SK-N-SH (cell line): ENCODE data around the gene SEC61B. TPM values are rescaled to one million over a fixed set of nuclear protein-coding genes. Genes with fewer than 3 reads are reported as not detected.

ENCODE experiments used
- CTCF ChIA-PET: fragments of 300-600, 350-600 bp; formaldehyde crosslinking; extraction: SDS; loops from one replicate; lab custom pipeline; 2021; lab: Yijun Ruan, JAX
- POLR2A ChIA-PET: fragments of 350-600 bp; sonication (Branson Sonifier 250); formaldehyde crosslinking; extraction: SDS; loops from one replicate; lab custom pipeline; 2020; ENCODE audit warnings: antibody characterized with exemption, inconsistent platforms; lab: Yijun Ruan, JAX
- DNase-seq: peaks from one replicate; pipeline ENCODE4 v3.0.0; 2012
- H2AFZ ChIP-seq: fragments of 200-600 bp; sonication (generic); 2 replicates; pipeline ENCODE4 v1.8.1; 2016; ENCODE audit warnings: antibody characterized with exemption, mild to moderate bottlenecking, low read depth
- H3F3A ChIP-seq: fragments of 200-600 bp; sonication (generic); replicated peaks from 2 replicates; pipeline ENCODE3; 2016; ENCODE audit warnings: antibody characterized with exemption, mild to moderate bottlenecking; ENCODE audit not compliant: insufficient read depth
- H3K27ac ChIP-seq, 2 experiments: fragments of 200-500 bp in 1 of 2; fragments of 200-600 bp in 1 of 2; sonication (Bioruptor generic) in 1 of 2; sonication (generic), shearing (Covaris generic) in 1 of 2; 2 replicates each; pipeline versions ENCODE4 v1.5.1 to v1.6.1; 2014 to 2016; ENCODE audit warnings: low read depth in 2 of 2, inconsistent platforms in 1 of 2, low read length in 1 of 2, mild to moderate bottlenecking in 1 of 2, mixed read lengths in 1 of 2
- H3K27me3 ChIP-seq: fragments of 200-600 bp; sonication (generic), shearing (Covaris generic); 2 replicates; pipeline ENCODE4 v1.6.1; 2016; ENCODE audit warnings: mixed run types; ENCODE audit not compliant: insufficient read depth
- H3K36me3 ChIP-seq, 2 experiments: fragments of 200-500 bp in 1 of 2; fragments of 200-600 bp in 1 of 2; sonication (Bioruptor generic) in 1 of 2; sonication (generic) in 1 of 2; replicated peaks in 1 of 2; 2 replicates each; pipeline versions ENCODE3 to v1.5.1; 2014 to 2016; ENCODE audit warnings: low read length in 1 of 2, mild to moderate bottlenecking in 1 of 2; ENCODE audit not compliant: insufficient read depth in 2 of 2, control insufficient read depth in 1 of 2
- H3K4me1 ChIP-seq, 2 experiments: fragments of 200-500 bp in 1 of 2; fragments of 200-600 bp in 1 of 2; sonication (Bioruptor generic) in 1 of 2; sonication (generic), shearing (Covaris generic) in 1 of 2; 2 replicates each; pipeline versions ENCODE4 v1.5.1 to v1.6.1; 2014 to 2016; ENCODE audit warnings: low read depth in 1 of 2, low read length in 1 of 2, mixed run types in 1 of 2; ENCODE audit not compliant: insufficient read depth in 2 of 2, control insufficient read depth in 1 of 2
- H3K4me2 ChIP-seq: fragments of 200-600 bp; sonication (generic), shearing (Covaris generic); 2 replicates; pipeline ENCODE4 v1.6.1; 2017; ENCODE audit warnings: mixed run types
- H3K4me3 ChIP-seq, 2 experiments: fragments of 200-500 bp in 1 of 2; fragments of 200-600 bp in 1 of 2; sonication (Bioruptor generic) in 1 of 2; sonication (generic), shearing (Covaris generic) in 1 of 2; 2 replicates each; pipeline versions ENCODE4 v1.5.1 to v1.8.1; 2014 to 2016; ENCODE audit warnings: low read depth in 2 of 2, inconsistent platforms in 1 of 2, low read length in 1 of 2, mild to moderate bottlenecking in 1 of 2, mixed read lengths in 1 of 2, moderate library complexity in 1 of 2
- H3K79me2 ChIP-seq: fragments of 200-600 bp; sonication (generic); 2 replicates; pipeline ENCODE4 v1.8.1; 2017; ENCODE audit warnings: mild to moderate bottlenecking; ENCODE audit not compliant: insufficient read depth
- H3K9ac ChIP-seq: fragments of 200-600 bp; sonication (generic); 2 replicates; pipeline ENCODE4 v1.6.1; 2017; ENCODE audit warnings: mixed run types
- H3K9me2 ChIP-seq: fragments of 200-600 bp; sonication (generic); 2 replicates; pipeline ENCODE4 v1.6.1; 2017; ENCODE audit warnings: mixed run types
- H3K9me3 ChIP-seq: fragments of 200-600 bp; sonication (generic); 2 replicates; pipeline ENCODE4 v1.6.1; 2017; ENCODE audit warnings: mixed run types, mild to moderate bottlenecking, moderate library complexity
- H4K20me1 ChIP-seq: fragments of 200-600 bp; sonication (generic); 2 replicates; pipeline ENCODE4 v1.6.1; 2017; ENCODE audit warnings: mild to moderate bottlenecking, mixed run types; ENCODE audit not compliant: insufficient read depth
- CTCF ChIP-seq: fragments of 200-600 bp; sonication (generic); IDR thresholded peaks from 2 replicates; pipeline ENCODE4 v1.6.1; 2017; ENCODE audit warnings: antibody characterized with exemption, mild to moderate bottlenecking, moderate library complexity
- EP300 ChIP-seq, 2 experiments: IDR thresholded peaks; 2 replicates each; pipeline versions ENCODE4 v1.4.0 to v1.6.1; 2012; ENCODE audit warnings: borderline replicate concordance in 1 of 2, low read depth in 1 of 2, low read length in 1 of 2
- FOSL2 ChIP-seq: IDR thresholded peaks from 2 replicates; pipeline ENCODE4 v1.4.0; 2012; ENCODE audit warnings: low read depth, mild to moderate bottlenecking, moderate library complexity, borderline replicate concordance
- FOXM1 ChIP-seq: IDR thresholded peaks from 2 replicates; pipeline ENCODE4 v1.4.0; 2012; ENCODE audit warnings: low read depth, mild to moderate bottlenecking
- IRF3 ChIP-seq: fragments of 150-350 bp; IDR thresholded peaks from 2 replicates; pipeline ENCODE4 v1.6.1; 2016; ENCODE audit warnings: mild to moderate bottlenecking, low read depth, low read length
- MAX ChIP-seq: IDR thresholded peaks from 2 replicates; pipeline ENCODE4 v1.4.0; 2012; ENCODE audit warnings: low read depth
- MEF2A ChIP-seq: IDR thresholded peaks from 2 replicates; pipeline ENCODE4 v1.4.0; 2012; ENCODE audit warnings: low read depth, borderline replicate concordance
- MXI1 ChIP-seq: IDR thresholded peaks from 2 replicates; pipeline ENCODE4 v1.6.1; 2012; ENCODE audit warnings: mild to moderate bottlenecking, low read depth, low read length, improper control_type of control experiment
- NFIC ChIP-seq: IDR thresholded peaks from 2 replicates; pipeline ENCODE4 v1.4.0; 2012; ENCODE audit warnings: borderline replicate concordance
- NRF1 ChIP-seq: IDR thresholded peaks from 2 replicates; pipeline ENCODE4 v1.6.1; 2012; ENCODE audit warnings: low read depth, mild to moderate bottlenecking, low read length
- POLR2AphosphoS5 ChIP-seq: IDR thresholded peaks from 2 replicates; pipeline ENCODE4 v1.6.1; 2012; ENCODE audit warnings: low read depth, low read length
- RCOR1 ChIP-seq: fragments of 150-350 bp; IDR thresholded peaks from 2 replicates; pipeline ENCODE4 v1.6.1; 2017; ENCODE audit warnings: antibody characterized with exemption, low read length
- REST ChIP-seq: IDR thresholded peaks from 2 replicates; pipeline ENCODE4 v1.6.1; 2012; ENCODE audit warnings: mild to moderate bottlenecking, low read depth, low read length, moderate library complexity
- SIN3A ChIP-seq: IDR thresholded peaks from 2 replicates; pipeline ENCODE4 v1.6.1; 2012; ENCODE audit warnings: low read depth, mild to moderate bottlenecking, low read length, moderate library complexity, borderline replicate concordance
- SMC3 ChIP-seq: IDR thresholded peaks from 2 replicates; pipeline ENCODE4 v1.6.1; 2012; ENCODE audit warnings: low read depth, low read length, improper control_type of control experiment
- TAF1 ChIP-seq: IDR thresholded peaks from 2 replicates; pipeline ENCODE4 v1.6.1; 2012; ENCODE audit warnings: low read depth, mild to moderate bottlenecking, low read length, moderate library complexity, borderline replicate concordance
- YY1 ChIP-seq: IDR thresholded peaks from 2 replicates; pipeline ENCODE4 v1.4.0; 2012; ENCODE audit warnings: low read depth, mild to moderate bottlenecking
- ZBTB33 ChIP-seq: IDR thresholded peaks from 2 replicates; pipeline ENCODE4 v1.4.0; 2012; ENCODE audit warnings: low read depth, borderline replicate concordance
- WGBS: methylation state at CpG from one replicate; pipeline ENCODE4 v1.1.6; 2017; ENCODE audit warnings: low lambda C conversion rate; 5-methylcytosine and 5-hydroxymethylcytosine counted together
- polyA plus RNA-seq, 3 experiments: library from polyadenylated mRNA; depleted of rRNA; stranded (reverse); fragments of >200 nt; gene quantifications; 2 replicates each; pipeline ENCODE4 v1.2.3, GENCODE V29; 2012

Gene SEC61B
- polyA plus RNA-seq (2012; rRNA removed) = 154 and 174 TPM in 2 replicates
- polyA plus RNA-seq (2012; cell fraction: cytosol; rRNA removed) = 165 and 169 TPM in 2 replicates
- polyA plus RNA-seq (2012; cell fraction: nucleus; rRNA removed) = 63.5 and 75.2 TPM in 2 replicates

GRCh38 chr9:99221621-99222415 is at the start of gene SEC61B, which contains the start of gene ALG2:
Gene SEC61B, plus strand, starts transcription at chr9:99222282. Its CDS starts 82 bp downstream, at chr9:99222364.
Gene ALG2, minus strand, starts transcription at chr9:99221942. Its CDS starts 48 bp downstream, at chr9:99221894.
- H3K4me2 ChIP-seq = peak within 1 kb of the TSS; percentile 89
- peak within 1 kb of the TSS; percentile 97 to 99 for H3K27ac ChIP-seq
- H4K20me1 ChIP-seq = peaks cover 45% of the 10 kb centered on the region
- no peaks in the 10 kb centered on the region for H3K9me2 ChIP-seq
- H3K4me1 ChIP-seq = peaks cover 11 to 12% of the 10 kb centered on the region in 2 experiments
- no peaks in the 10 kb centered on the region for H3K9me3 ChIP-seq
- DNase-seq = peak; percentile 97
- ChIA-PET CTCF (interaction anchor here (0.9 to 3.5 kb wide), 5 partner anchors 11 to 58 kb away, joined by 3 to 33 read pairs (median 8); no protein-coding TSS in a partner anchor), POLR2A (interaction anchor here (0.6 to 1.2 kb wide), 6 partner anchors 10 to 850 kb away, joined by 3 to 5 read pairs (median 4); partner anchors contain the start of gene NR4A3)
- peak within 1 kb of the TSS; percentile 98 for H3K9ac ChIP-seq
- H3K27me3 ChIP-seq = no peaks in the 10 kb centered on the region
- TF ChIP-seq MAX = peak; percentile 10; the same call in 1 of the 2 replicates
- TF ChIP-seq FOXM1 = 0 out of 2 replicates have a peak, but pooled peaks have one; percentile 18
- TF ChIP-seq NFIC = no peak
- peak; percentile 94 for TF ChIP-seq POLR2AphosphoS5
- peak; percentile 82; the same call in 1 of the 2 replicates for TF ChIP-seq TAF1
- TF ChIP-seq RCOR1 = no peak
- TF ChIP-seq SMC3 = no peak; the same call in 1 of the 2 replicates
- no peak; the same call in 1 of the 2 replicates for TF ChIP-seq FOSL2
- no peak for TF ChIP-seq MEF2A
- TF ChIP-seq CTCF = no peak
- peak; percentile 83 for TF ChIP-seq YY1
- peak; percentile 62 for TF ChIP-seq MXI1
- peak; percentile 42 for TF ChIP-seq REST
- TF ChIP-seq NRF1 = peak; percentile 81
- no peak for TF ChIP-seq EP300 (IDR thresholded peaks at IDR 0.05; ENCODE audit: borderline replicate concordance in 1 of 2, low read depth in 1 of 2, low read length in 1 of 2)
- TF ChIP-seq SIN3A = no peak
- no peak for TF ChIP-seq IRF3
- TF ChIP-seq ZBTB33 = 0 out of 2 replicates have a peak, but pooled peaks have one; percentile 24
- peaks cover 8% of the 10 kb centered on the region for H3F3A ChIP-seq
- 0% methylated on average over 15 of the region's 70 CpGs for WGBS
- peaks cover 42 to 44% of the 10 kb centered on the region in 2 experiments for H3K36me3 ChIP-seq
- H3K4me3 ChIP-seq = peak within 1 kb of the TSS; percentile 91 to 99
- H3K79me2 ChIP-seq = peaks cover 95% of the 10 kb centered on the region
- H2AFZ ChIP-seq = peak within 1 kb of the TSS; percentile 89
